ENCODE results near the gene DHX35. TPM values are rescaled to one million over a fixed set of nuclear protein-coding genes. Genes with fewer than 3 reads are reported as not detected.
A peak's percentile ranks its signal among the peaks of the same experiment; 100 is the strongest.
"Not testable (repeated sequence)": the region's sequence is repeated elsewhere in the genome, so short reads cannot be mapped to it uniquely, and the experiment has no call there.

The DHX35 gene
- total RNA-seq, 6 experiments from 2014 or later: 3.2 to 7.5 (median 4.8) TPM

- Histone ChIP-seq H3K36me3 (peaks cover 0 to 6% (median 0%) of the 10 kb centered on the region in 4 donors), H3K27me3 (no peaks in the 10 kb centered on the region), H3K9me3 (no peaks in the 10 kb centered on the region), H3K4me3 (no peak overlapping the region), H3K4me1 (peaks cover 0 to 13% (median 0%) of the 10 kb centered on the region in 4 donors), H3K27ac (no peak overlapping the region)
- intact Hi-C loops (cut with DNase I): no loop called here
- 57% methylated on average over 5 of the region's 5 CpGs for WGBS (ENCODE audit: insufficient coverage, low coverage, low lambda C conversion rate, missing lambda C conversion rate)
- no peak for DNase-seq
- TF ChIP-seq POLR2A (IDR thresholded peaks at IDR 0.05): no peak
- TF ChIP-seq, protein P1, sequence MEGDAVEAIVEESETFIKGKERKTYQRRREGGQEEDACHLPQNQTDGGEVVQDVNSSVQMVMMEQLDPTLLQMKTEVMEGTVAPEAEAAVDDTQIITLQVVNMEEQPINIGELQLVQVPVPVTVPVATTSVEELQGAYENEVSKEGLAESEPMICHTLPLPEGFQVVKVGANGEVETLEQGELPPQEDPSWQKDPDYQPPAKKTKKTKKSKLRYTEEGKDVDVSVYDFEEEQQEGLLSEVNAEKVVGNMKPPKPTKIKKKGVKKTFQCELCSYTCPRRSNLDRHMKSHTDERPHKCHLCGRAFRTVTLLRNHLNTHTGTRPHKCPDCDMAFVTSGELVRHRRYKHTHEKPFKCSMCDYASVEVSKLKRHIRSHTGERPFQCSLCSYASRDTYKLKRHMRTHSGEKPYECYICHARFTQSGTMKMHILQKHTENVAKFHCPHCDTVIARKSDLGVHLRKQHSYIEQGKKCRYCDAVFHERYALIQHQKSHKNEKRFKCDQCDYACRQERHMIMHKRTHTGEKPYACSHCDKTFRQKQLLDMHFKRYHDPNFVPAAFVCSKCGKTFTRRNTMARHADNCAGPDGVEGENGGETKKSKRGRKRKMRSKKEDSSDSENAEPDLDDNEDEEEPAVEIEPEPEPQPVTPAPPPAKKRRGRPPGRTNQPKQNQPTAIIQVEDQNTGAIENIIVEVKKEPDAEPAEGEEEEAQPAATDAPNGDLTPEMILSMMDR (IDR thresholded peaks at IDR 0.05): no peak
- peak in 3 of 4 donors; percentile 47 to 71 (median 58) for ATAC-seq
Observed at GRCh38 chr20:38991814-38992704, 29.9 kb downstream of the DHX35 start.

GRCh38 chr20:38995536-38996044 is 33.4 kb downstream of the DHX35 start:
- 81% methylated on average over 3 of the region's 3 CpGs for WGBS (ENCODE audit: insufficient coverage, low coverage, low lambda C conversion rate, missing lambda C conversion rate)
- Histone ChIP-seq H3K27me3 (no peaks in the 10 kb centered on the region), H3K4me3 (no peak overlapping the region), H3K4me1 (peaks cover 0 to 13% (median 0%) of the 10 kb centered on the region in 4 donors), H3K9me3 (no peaks in the 10 kb centered on the region), H3K27ac (no peak overlapping the region), H3K36me3 (no peaks in the 10 kb centered on the region)
- peak in 1 of 3 donors; percentile 61 for DNase-seq
- TF ChIP-seq POLR2A (IDR thresholded peaks at IDR 0.05): no peak
- TF ChIP-seq, protein P1 (IDR thresholded peaks at IDR 0.05): no peak
- ATAC-seq: peak in 1 of 4 donors; percentile 66
- intact Hi-C loops (cut with DNase I): no loop called here

DNA sequence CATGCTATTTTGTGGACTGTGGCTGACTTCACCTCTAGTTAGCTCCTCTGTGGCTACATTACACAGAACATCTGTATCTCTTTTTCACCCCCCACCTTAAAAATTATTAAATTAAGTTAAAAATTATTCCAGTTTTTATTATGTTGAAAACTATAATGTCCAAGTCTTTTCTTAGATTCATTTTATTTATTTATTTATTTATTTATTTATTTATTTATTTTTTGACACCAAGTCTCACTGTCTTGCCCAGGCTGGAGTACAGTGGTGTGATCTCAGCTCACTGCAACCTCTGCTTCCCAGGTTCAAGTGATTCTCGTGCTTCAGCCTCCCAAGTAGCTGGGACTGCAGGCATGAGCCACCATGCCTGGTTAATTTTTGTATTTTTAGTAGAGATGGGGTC is 34.7 kb downstream of the DHX35 start:
- not testable (repeated sequence) for H3K36me3 ChIP-seq, H3K27ac ChIP-seq

GRCh38 chr20:38997622-38998021 is 35.5 kb downstream of the DHX35 start:
- DNase-seq (no peak), ATAC-seq (no peak)
- no peak overlapping the region for H3K4me3 ChIP-seq
- intact Hi-C loops (cut with DNase I): no loop called here
- peaks cover 0 to 8% (median 0%) of the 10 kb centered on the region in 4 donors for H3K4me1 ChIP-seq
- 96% methylated on average over 5 of the region's 8 CpGs for WGBS (ENCODE audit: insufficient coverage, low coverage, low lambda C conversion rate, missing lambda C conversion rate)
- no peak overlapping the region for H3K27ac ChIP-seq
- no peaks in the 10 kb centered on the region for H3K27me3 ChIP-seq
- peaks cover 0 to 11% (median 5%) of the 10 kb centered on the region in 4 donors for H3K36me3 ChIP-seq
- TF ChIP-seq, protein P1 (IDR thresholded peaks at IDR 0.05): no peak
- no peak for TF ChIP-seq POLR2A (IDR thresholded peaks at IDR 0.05)
- H3K9me3 ChIP-seq: no peaks in the 10 kb centered on the region

More for the DNA sequence above, 34.7 kb downstream of the DHX35 start:
- ATAC-seq; intact Hi-C loops (cut with DNase I); H3K27me3 ChIP-seq; DNase-seq; H3K9me3 ChIP-seq; H3K4me3 ChIP-seq: not testable (repeated sequence)
- H3K4me1 ChIP-seq: peaks cover 0 to 13% (median 0%) of the 10 kb centered on the region in 4 donors
- WGBS (ENCODE audit: insufficient coverage, low coverage, low lambda C conversion rate, missing lambda C conversion rate): 100% methylated on average over 1 of the region's 1 CpG

DNA sequence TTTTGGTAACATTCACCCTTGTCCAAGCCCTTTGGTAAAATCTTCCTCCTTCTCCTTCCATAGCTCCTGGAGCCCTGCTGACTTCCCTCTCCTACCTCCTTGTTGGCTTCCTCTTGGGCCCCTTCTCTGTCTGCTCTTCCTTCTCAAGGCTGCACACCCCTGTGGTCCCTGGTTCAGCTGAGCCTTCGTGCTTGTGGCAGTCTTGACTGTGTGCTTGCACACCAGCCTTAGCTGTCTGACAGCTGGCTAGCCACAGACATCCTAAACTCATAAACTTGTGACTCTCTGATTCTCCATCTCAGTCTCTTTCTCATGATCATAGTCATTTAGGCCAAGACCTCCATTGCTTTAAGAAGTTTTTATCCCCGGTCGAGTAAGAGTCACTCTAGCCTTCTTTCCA is 37.1 kb downstream of the DHX35 start:
- ATAC-seq: no peak
- Histone ChIP-seq H3K4me1 (peaks cover 0 to 8% (median 0%) of the 10 kb centered on the region in 4 donors), H3K36me3 (peaks cover 0 to 23% (median 6%) of the 10 kb centered on the region in 4 donors), H3K27me3 (no peaks in the 10 kb centered on the region), H3K9me3 (no peaks in the 10 kb centered on the region), H3K4me3 (no peak overlapping the region), H3K27ac (no peak overlapping the region)
- TF ChIP-seq, protein P1 (IDR thresholded peaks at IDR 0.05): no peak
- TF ChIP-seq POLR2A (IDR thresholded peaks at IDR 0.05): no peak
- DNase-seq: no peak
- intact Hi-C loops (cut with DNase I): no loop called here
- WGBS (ENCODE audit: insufficient coverage, low coverage, low lambda C conversion rate, missing lambda C conversion rate): 84% methylated on average over 3 of the region's 3 CpGs
